HepG2 (cell line): ENCODE results near the gene MXI1. TPM values are rescaled to one million over a fixed set of nuclear protein-coding genes. Genes with fewer than 3 reads are reported as not detected.
A peak's percentile ranks its signal among the peaks of the same experiment; 100 is the strongest.

Source experiments
- ATAC-seq: fragments of 200-7000 bp; cut with Tn5 transposase; 3 replicates; pipeline ENCODE4 v1.9.1; 2020; ENCODE audit warnings: mild to moderate bottlenecking, moderate library complexity
- BruUV-seq: library from RNA; stranded (reverse); fragments of 400-500 nt; replicated peaks from 2 replicates; lab custom pipeline; 2021; lab: Mats Ljungman, UMichigan
- CTCF ChIA-PET: fragments of 300-600 bp; formaldehyde crosslinking; extraction: SDS; loops from one replicate; lab custom pipeline; 2021; ENCODE audit warnings: low total read pairs, inconsistent platforms, low intra/inter-chr PET ratio; lab: Yijun Ruan, JAX
- POLR2A ChIA-PET: fragments of 350-600 bp; sonication (Branson Sonifier 250); formaldehyde crosslinking; loops from one replicate; lab custom pipeline; 2020; ENCODE audit warnings: antibody characterized with exemption, inconsistent platforms; lab: Yijun Ruan, JAX
- DNase-seq: peaks from one replicate; pipeline ENCODE4 v3.0.0-alpha.2; 2015; ENCODE audit warnings: low spot score
- FAIRE-seq: peaks from 3 replicates; lab custom pipeline; 2011; peaks lifted over from hg19 to GRCh38; lab: Jason Lieb, UNC
- H2AFZ ChIP-seq: one replicate; pipeline ENCODE4 v1.6.1; 2011; ENCODE audit warnings: low read length, inconsistent platforms
- H3K27ac ChIP-seq: fragments of 300-600 bp; 3 replicates; pipeline ENCODE4 v1.8.0; 2011; ENCODE audit warnings: mixed run types, mild to moderate bottlenecking, mixed read lengths, low read length, inconsistent platforms; ENCODE audit not compliant: insufficient read depth; ENCODE audit errors: extremely low read length
- H3K27me3 ChIP-seq, 2 experiments: fragments of 200-600 bp in 1 of 2; 2 replicates in 1 of 2; 3 replicates in 1 of 2; pipeline versions ENCODE4 v1.6.0 to v1.8.0; 2011; ENCODE audit warnings: low read length in 2 of 2, mild to moderate bottlenecking in 2 of 2, moderate library complexity in 2 of 2, inconsistent platforms in 1 of 2; ENCODE audit not compliant: insufficient read depth in 2 of 2, control insufficient read depth in 1 of 2
- H3K36me3 ChIP-seq, 2 experiments: fragments of 200-600 bp in 1 of 2; replicated peaks in 1 of 2; 2 replicates in 1 of 2; 3 replicates in 1 of 2; pipeline versions ENCODE4 v1.5.1 to v1.8.0; 2011; ENCODE audit warnings: low read length in 2 of 2, inconsistent platforms in 1 of 2; ENCODE audit not compliant: insufficient read depth in 2 of 2, control insufficient read depth in 1 of 2
- H3K4me1 ChIP-seq: 2 replicates; pipeline ENCODE4 v1.5.1; 2012; ENCODE audit warnings: low read length, inconsistent platforms; ENCODE audit not compliant: insufficient read depth
- H3K4me2 ChIP-seq: 2 replicates; pipeline ENCODE4 v1.6.0; 2011; ENCODE audit warnings: low read depth, low read length, inconsistent platforms
- H3K4me3 ChIP-seq, 3 experiments: fragments of 200-600 bp in 1 of 3; sonication (generic), shearing (Covaris generic) in 1 of 3; replicated peaks in 1 of 3; 2 replicates each; pipeline ENCODE4 v1.5.1; 2011 to 2016; ENCODE audit warnings: low read length in 3 of 3, inconsistent platforms in 2 of 3, low read depth in 2 of 3, mild to moderate bottlenecking in 2 of 3, control low read depth in 1 of 3, mixed read lengths in 1 of 3; ENCODE audit not compliant: insufficient read depth in 1 of 3
- H3K79me2 ChIP-seq: one replicate; pipeline ENCODE4 v1.6.1; 2011; ENCODE audit warnings: low read length, inconsistent platforms; ENCODE audit not compliant: insufficient read depth
- H3K9ac ChIP-seq: 2 replicates; pipeline ENCODE4 v1.6.0; 2011; ENCODE audit warnings: mild to moderate bottlenecking, low read depth, low read length, inconsistent platforms; ENCODE audit not compliant: insufficient read depth
- H3K9me3 ChIP-seq: 2 replicates; pipeline ENCODE4 v1.5.1; 2012; ENCODE audit warnings: mild to moderate bottlenecking, low read length
- H4K20me1 ChIP-seq: 2 replicates; pipeline ENCODE4 v1.6.0; 2011; ENCODE audit warnings: inconsistent platforms, mild to moderate bottlenecking, low read length, moderate library complexity; ENCODE audit not compliant: insufficient read depth
- ZMYM2 ChIP-seq: sonication (generic); formaldehyde crosslinking; IDR thresholded peaks from 2 replicates; pipeline ENCODE4 v1.8.0; 2022; ENCODE audit warnings: mild to moderate bottlenecking, missing genetic modification reagents
- in situ Hi-C: cut with HindIII; loops from 2 replicates; pipeline ENCODE4 v1.10.0; 2017; ENCODE audit warnings: low pct_unique_long_range_greater_than_20kb; ENCODE audit not compliant: extremely low pct_ligation_motif_present
- intact Hi-C: fragments of 100-400 bp; cut with micrococcal nuclease; formaldehyde crosslinking; loops from one replicate; pipeline ENCODE4 v1.10.0; 2022; ENCODE audit not compliant: unreplicated experiment
- polyA plus RNA-seq, 8 experiments: library from polyadenylated mRNA; depleted of rRNA in 3 of 8; stranded (reverse) in 7 of 8; unstranded in 1 of 8; fragments of >200 nt; fragmentation: Illumina TruSeq in 4 of 8; extraction: Trizol in 4 of 8; gene quantifications; 2 replicates each; pipeline versions ENCODE4 v1.2.1 to v1.2.3, GENCODE V29; 2011 to 2016; ENCODE audit warnings: low read depth in 4 of 8, missing spikeins in 1 of 8, mixed read lengths in 1 of 8; ENCODE audit not compliant: insufficient read depth in 1 of 8
- total RNA-seq, 5 experiments: library from RNA; depleted of rRNA; stranded (reverse); fragments of >200 nt; fragmentation: Illumina TruSeq; extraction: Trizol; gene quantifications; 2 replicates each; pipeline ENCODE4 v1.2.3, GENCODE V29; 2016; ENCODE audit warnings: low read depth in 1 of 5
- TF ChIP-seq, protein P1 (sequence below): sonication (generic); formaldehyde crosslinking; IDR thresholded peaks from 2 replicates; pipeline ENCODE4 v1.4.0; 2020; ENCODE audit warnings: missing genetic modification reagents

MXI1 gene
- total and polyA plus RNA-seq, 2 of the 13 experiments (the other 11 are each of a cell fraction or from before 2014, with no cell fraction given) = 6.6 to 22.0 TPM

GRCh38 chr10:110216240-110216639 is 8.8 kb downstream of the MXI1 start:
- H3K79me2 ChIP-seq = peaks cover 19% of the 10 kb centered on the region
- H3K4me2 ChIP-seq = peak overlapping the region; percentile 52; the same call in 1 of the 2 replicates

More at GRCh38 chr10:110216240-110216639, 8.8 kb downstream of the MXI1 start:
- in situ Hi-C loops (no loop called here), intact Hi-C loops (no loop called here)
- POLR2A ChIA-PET = no interaction called here
- no peak for ATAC-seq
- BruUV-seq = no TSS peak
- H3K9ac ChIP-seq = no peak overlapping the region
- H3K36me3 ChIP-seq = no peaks in the 10 kb centered on the region
- no peaks in the 10 kb centered on the region for H3K27me3 ChIP-seq
- H3K9me3 ChIP-seq = no peaks in the 10 kb centered on the region
- no peak for TF ChIP-seq ZMYM2 (CRISPR knock-in tag)
- TF ChIP-seq, protein P1, sequence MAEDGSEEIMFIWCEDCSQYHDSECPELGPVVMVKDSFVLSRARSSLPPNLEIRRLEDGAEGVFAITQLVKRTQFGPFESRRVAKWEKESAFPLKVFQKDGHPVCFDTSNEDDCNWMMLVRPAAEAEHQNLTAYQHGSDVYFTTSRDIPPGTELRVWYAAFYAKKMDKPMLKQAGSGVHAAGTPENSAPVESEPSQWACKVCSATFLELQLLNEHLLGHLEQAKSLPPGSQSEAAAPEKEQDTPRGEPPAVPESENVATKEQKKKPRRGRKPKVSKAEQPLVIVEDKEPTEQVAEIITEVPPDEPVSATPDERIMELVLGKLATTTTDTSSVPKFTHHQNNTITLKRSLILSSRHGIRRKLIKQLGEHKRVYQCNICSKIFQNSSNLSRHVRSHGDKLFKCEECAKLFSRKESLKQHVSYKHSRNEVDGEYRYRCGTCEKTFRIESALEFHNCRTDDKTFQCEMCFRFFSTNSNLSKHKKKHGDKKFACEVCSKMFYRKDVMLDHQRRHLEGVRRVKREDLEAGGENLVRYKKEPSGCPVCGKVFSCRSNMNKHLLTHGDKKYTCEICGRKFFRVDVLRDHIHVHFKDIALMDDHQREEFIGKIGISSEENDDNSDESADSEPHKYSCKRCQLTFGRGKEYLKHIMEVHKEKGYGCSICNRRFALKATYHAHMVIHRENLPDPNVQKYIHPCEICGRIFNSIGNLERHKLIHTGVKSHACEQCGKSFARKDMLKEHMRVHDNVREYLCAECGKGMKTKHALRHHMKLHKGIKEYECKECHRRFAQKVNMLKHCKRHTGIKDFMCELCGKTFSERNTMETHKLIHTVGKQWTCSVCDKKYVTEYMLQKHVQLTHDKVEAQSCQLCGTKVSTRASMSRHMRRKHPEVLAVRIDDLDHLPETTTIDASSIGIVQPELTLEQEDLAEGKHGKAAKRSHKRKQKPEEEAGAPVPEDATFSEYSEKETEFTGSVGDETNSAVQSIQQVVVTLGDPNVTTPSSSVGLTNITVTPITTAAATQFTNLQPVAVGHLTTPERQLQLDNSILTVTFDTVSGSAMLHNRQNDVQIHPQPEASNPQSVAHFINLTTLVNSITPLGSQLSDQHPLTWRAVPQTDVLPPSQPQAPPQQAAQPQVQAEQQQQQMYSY (CRISPR knock-in tag) = peak; percentile 96
- FAIRE-seq = no peak
- H4K20me1 ChIP-seq = peaks cover 40% of the 10 kb centered on the region
- DNase-seq = no peak
- CTCF ChIA-PET = no interaction called here
- H3K4me1 ChIP-seq = peaks cover 88% of the 10 kb centered on the region
- no peak overlapping the region for H3K27ac ChIP-seq
- H3K4me3 ChIP-seq = no peak overlapping the region
- H2AFZ ChIP-seq = no peak overlapping the region
